Measurements from ENCODE around the gene MYL5.

- TF ChIP-seq ZNF274 (IDR thresholded peaks at IDR 0.05; ENCODE audit: low read depth, low read length) (no peak), YY1 (IDR thresholded peaks at IDR 0.05; ENCODE audit: insufficient read depth, insufficient read length) (no peak), SUZ12 (IDR thresholded peaks at IDR 0.05; ENCODE audit: extremely low read depth, insufficient read depth, insufficient read length) (no peak)
Observed at GRCh38 chr4:685679-686412, 11.5 kb downstream of the MYL5 start.
